IPS DF 6.9 (cell line): ENCODE data around the gene SGPP2.

Experiments used
- DNase-seq: peaks from one replicate; pipeline ENCODE4 v3.0.0-alpha.2; 2013; ENCODE audit warnings: low read depth, low spot score
- H3K27ac ChIP-seq: one replicate; pipeline ENCODE4 v1.5.1; 2013; ENCODE audit warnings: low read length, control low read depth
- H3K27me3 ChIP-seq: 2 replicates; pipeline ENCODE4 v1.6.1; 2013; ENCODE audit warnings: mild to moderate bottlenecking, low read length; ENCODE audit not compliant: control insufficient read depth, insufficient read depth
- H3K36me3 ChIP-seq: 2 replicates; pipeline ENCODE4 v1.6.1; 2013; ENCODE audit warnings: low read length; ENCODE audit not compliant: control insufficient read depth, insufficient read depth
- H3K4me1 ChIP-seq: 2 replicates; pipeline ENCODE4 v1.6.1; 2013; ENCODE audit warnings: low read length; ENCODE audit not compliant: control insufficient read depth, insufficient read depth
- H3K4me3 ChIP-seq: 2 replicates; pipeline ENCODE4 v1.5.1; 2013; ENCODE audit warnings: mild to moderate bottlenecking, low read length
- H3K9me3 ChIP-seq: 2 replicates; pipeline ENCODE4 v1.6.1; 2013; ENCODE audit warnings: low read length, inconsistent platforms; ENCODE audit not compliant: control insufficient read depth, insufficient read depth
- WGBS: extraction: QIAGEN DNeasy Blood & Tissue Kit; methylation state at CpG from one replicate; pipeline ENCODE4 v1.1.7; 2013; ENCODE audit warnings: mixed read lengths, missing lambda C conversion rate; ENCODE audit not compliant: insufficient read length, insufficient coverage; 5-methylcytosine and 5-hydroxymethylcytosine counted together

SGPP2 gene, protein sequence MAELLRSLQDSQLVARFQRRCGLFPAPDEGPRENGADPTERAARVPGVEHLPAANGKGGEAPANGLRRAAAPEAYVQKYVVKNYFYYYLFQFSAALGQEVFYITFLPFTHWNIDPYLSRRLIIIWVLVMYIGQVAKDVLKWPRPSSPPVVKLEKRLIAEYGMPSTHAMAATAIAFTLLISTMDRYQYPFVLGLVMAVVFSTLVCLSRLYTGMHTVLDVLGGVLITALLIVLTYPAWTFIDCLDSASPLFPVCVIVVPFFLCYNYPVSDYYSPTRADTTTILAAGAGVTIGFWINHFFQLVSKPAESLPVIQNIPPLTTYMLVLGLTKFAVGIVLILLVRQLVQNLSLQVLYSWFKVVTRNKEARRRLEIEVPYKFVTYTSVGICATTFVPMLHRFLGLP

DNA sequence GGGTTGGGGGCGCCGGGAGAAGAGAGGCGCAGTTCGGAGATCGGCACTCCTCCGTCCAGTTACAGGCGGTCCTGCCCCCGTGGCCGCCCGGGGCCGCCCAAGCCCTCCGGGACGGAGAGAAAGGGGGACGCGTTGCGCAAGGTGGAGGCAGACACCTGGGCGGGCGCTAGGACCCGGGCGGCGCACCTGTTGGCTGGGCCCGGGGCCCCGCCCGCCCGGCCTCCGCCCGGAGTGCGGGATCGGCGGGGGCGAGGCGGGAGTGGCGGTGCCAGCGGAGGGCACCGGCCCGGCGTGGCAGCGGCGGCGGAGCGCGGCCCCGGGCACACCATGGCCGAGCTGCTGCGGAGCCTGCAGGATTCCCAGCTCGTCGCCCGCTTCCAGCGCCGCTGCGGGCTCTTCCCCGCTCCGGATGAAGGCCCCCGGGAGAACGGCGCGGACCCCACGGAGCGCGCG lies at the start of gene SGPP2:
TSS of gene SGPP2 (plus strand) at position 268 of the 453 bp plus-strand sequence. CDS start at position 328, 60 bp downstream.
- Histone ChIP-seq H3K9me3 (no peaks in the 10 kb centered on the region), H3K27ac (no peak within 1 kb of the TSS), H3K4me3 (peak within 1 kb of the TSS; percentile 65; the same call in 1 of the 2 replicates), H3K27me3 (peaks cover 67% of the 10 kb centered on the region), H3K36me3 (no peaks in the 10 kb centered on the region), H3K4me1 (0 out of 2 replicates have a peak, but pooled peaks cover 2% of the 10 kb centered on the region)
- DNase-seq, result no peak
- no CpG with 5 or more reads among the region's 61 CpGs for whole genome bisulfite sequencing

DNA sequence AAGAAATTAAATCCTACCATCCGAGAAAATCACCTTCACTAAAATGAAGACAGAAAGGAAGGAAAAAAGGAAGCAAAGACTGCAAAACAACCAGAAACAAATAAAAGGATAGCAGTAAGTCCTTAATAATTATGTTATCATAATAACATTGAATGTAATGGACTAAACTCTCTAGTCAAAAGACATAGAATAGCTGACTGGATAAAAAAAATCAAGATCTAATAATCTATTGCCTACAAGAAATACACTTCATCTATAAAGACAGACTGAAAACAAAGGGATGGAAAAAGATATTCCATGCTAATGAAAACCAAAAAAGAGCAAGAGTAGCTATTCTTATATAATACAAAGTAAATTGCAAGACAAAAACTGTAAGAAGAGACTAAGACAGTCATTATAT lies 48.5 kb upstream of the SGPP2 start:
- WGBS, result no CpG with 5 or more reads among the region's 1 CpG

DNA sequence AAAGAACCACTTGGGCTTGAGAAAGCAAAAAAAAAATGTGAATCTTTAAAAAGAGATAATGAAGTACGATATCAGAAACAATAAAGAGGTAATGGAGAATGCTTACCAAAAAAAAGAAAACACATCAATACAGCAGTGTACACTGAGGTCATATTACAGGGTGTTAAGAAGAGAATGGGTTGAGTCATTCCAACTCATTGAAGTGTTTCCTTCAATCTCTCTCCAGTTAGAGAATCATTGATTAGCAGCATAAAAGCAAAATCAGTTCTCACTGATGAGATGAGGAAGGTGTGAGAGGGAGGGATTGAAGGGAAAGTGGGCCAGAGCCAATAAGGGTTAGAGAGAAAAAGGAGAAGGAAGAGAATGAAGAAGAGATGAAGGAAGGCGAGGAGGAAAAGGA lies 43.9 kb upstream of the SGPP2 start:
- no peak overlapping the region for H3K27ac ChIP-seq
- H3K9me3 ChIP-seq, result no peaks in the 10 kb centered on the region
- H3K4me1 ChIP-seq, result no peaks in the 10 kb centered on the region
- no peaks in the 10 kb centered on the region for H3K27me3 ChIP-seq
- no peak for DNase-seq
- no peaks in the 10 kb centered on the region for H3K36me3 ChIP-seq
- 100% methylated on average over 1 of the region's 2 CpGs for WGBS
- H3K4me3 ChIP-seq, result no peak overlapping the region

More for the DNA sequence above, 48.5 kb upstream of the SGPP2 start:
- no peaks in the 10 kb centered on the region for H3K4me1 ChIP-seq
- H3K27ac ChIP-seq, result no peak overlapping the region
- no peaks in the 10 kb centered on the region for H3K27me3 ChIP-seq
- no peak for DNase-seq
- H3K4me3 ChIP-seq, result no peak overlapping the region
- H3K36me3 ChIP-seq, result no peaks in the 10 kb centered on the region
- no peaks in the 10 kb centered on the region for H3K9me3 ChIP-seq

DNA sequence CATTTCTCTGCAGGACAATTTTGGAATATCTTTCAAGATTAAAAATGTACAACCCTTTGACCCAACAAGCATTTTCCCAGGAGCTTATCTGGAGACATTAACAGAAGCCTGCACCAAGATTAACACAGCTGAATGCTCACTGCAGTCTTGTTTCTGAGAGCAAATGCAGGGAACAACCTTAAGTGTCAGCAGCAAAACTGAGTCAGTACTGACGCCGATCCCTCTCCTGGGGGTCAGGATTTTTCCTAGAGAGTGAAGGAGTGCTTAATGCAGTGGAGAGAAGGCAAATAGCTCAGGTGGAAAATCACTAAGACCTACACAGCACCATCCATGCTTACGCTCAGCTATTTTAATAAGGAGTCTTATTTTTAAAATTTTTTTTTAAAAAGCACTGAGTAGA lies 42.8 kb upstream of the SGPP2 start:
- no peaks in the 10 kb centered on the region for H3K4me1 ChIP-seq
- DNase-seq, result no peak
- WGBS, result no CpG with 5 or more reads among the region's 3 CpGs
- H3K36me3 ChIP-seq, result no peaks in the 10 kb centered on the region
- no peaks in the 10 kb centered on the region for H3K9me3 ChIP-seq
- H3K4me3 ChIP-seq, result no peak overlapping the region
- H3K27me3 ChIP-seq, result no peaks in the 10 kb centered on the region
- no peak overlapping the region for H3K27ac ChIP-seq

DNA sequence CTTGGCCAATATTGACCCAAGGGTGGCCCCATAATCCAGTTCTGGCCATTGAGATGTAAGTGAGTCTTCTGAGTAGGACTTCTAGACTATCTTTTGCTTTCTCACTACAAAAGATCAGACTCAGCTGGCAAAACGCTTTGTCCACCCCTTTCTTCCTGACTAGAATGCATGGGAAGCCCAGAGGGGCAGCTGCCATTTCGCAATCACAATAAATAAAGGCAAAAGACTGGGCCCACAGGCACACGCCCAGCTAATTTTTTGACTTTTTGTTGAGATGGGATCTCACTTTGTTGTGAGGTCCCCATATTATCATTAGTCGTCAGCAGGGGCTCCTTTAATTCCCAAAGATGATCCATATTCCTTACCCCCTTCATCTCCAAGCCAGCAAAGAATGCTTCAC lies 41.1 kb upstream of the SGPP2 start:
- H3K36me3 ChIP-seq, result no peaks in the 10 kb centered on the region
- no CpG with 5 or more reads among the region's 4 CpGs for WGBS
- no peaks in the 10 kb centered on the region for H3K27me3 ChIP-seq
- H3K4me1 ChIP-seq, result no peaks in the 10 kb centered on the region
- no peak overlapping the region for H3K27ac ChIP-seq
- H3K4me3 ChIP-seq, result no peak overlapping the region
- no peaks in the 10 kb centered on the region for H3K9me3 ChIP-seq
- DNase-seq, result no peak

DNA sequence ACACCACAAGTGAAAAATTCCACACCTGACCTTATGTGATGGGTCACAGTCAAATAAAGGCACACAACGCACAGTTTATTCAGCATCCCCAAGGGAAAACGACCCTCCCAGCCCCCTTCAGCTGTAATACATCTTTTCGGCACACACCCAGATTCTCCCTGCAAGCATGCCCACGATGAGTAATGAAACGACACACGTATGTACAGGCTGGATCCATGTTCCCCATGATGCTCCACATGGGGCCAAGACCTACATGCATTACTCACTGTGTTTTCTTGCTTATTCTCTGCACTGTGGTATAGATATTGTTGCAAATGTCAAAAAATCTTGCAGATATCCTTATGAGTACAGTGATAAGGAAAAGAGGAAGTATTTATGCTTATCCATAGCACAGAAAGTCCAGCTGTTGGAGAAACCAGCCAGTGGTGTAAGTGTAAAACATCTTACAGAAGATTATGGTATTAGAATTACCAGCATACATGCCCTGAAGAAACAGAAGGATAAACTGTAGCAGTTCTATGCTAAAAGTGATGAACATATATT lies 32.5 kb upstream of the SGPP2 start:
- WGBS, result no CpG with 5 or more reads among the region's 6 CpGs
- H3K4me3 ChIP-seq, result no peak overlapping the region
- H3K27me3 ChIP-seq, result no peaks in the 10 kb centered on the region
- H3K9me3 ChIP-seq, result no peaks in the 10 kb centered on the region
- H3K27ac ChIP-seq, result no peak overlapping the region
- H3K36me3 ChIP-seq, result no peaks in the 10 kb centered on the region
- no peak for DNase-seq
- no peaks in the 10 kb centered on the region; the same call in 1 of the 2 replicates for H3K4me1 ChIP-seq

DNA sequence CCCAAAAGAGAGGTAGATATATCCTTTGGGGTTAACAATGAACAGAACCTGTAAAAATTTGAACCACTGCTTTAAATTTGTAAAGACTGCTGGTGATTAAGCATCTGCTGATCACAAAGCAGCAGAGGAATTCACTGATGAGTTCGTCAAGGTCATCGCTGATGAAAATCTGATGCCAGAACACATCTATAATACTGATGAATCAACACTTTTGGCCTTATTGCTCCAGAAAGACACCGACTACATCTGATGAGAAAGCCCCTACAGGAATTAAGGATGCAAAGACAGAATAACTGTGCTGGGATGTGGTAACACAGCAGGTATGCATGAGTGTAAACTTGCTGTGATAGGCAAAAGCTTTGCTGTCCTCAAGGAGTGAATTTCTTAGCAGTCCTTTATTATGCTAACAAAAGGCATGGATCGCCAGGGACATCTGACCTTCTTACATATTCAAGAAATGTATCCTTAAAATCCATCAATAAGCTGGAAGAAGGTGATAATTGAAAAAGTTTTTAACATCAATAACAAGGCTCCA lies 30.5 kb upstream of the SGPP2 start:
- no peaks in the 10 kb centered on the region for H3K36me3 ChIP-seq
- H3K27me3 ChIP-seq, result no peaks in the 10 kb centered on the region
- H3K4me1 ChIP-seq, result no peaks in the 10 kb centered on the region; the same call in 1 of the 2 replicates
- no CpG with 5 or more reads among the region's 4 CpGs for WGBS
- no peaks in the 10 kb centered on the region for H3K9me3 ChIP-seq
- no peak overlapping the region for H3K27ac ChIP-seq
- no peak overlapping the region for H3K4me3 ChIP-seq
- no peak for DNase-seq

DNA sequence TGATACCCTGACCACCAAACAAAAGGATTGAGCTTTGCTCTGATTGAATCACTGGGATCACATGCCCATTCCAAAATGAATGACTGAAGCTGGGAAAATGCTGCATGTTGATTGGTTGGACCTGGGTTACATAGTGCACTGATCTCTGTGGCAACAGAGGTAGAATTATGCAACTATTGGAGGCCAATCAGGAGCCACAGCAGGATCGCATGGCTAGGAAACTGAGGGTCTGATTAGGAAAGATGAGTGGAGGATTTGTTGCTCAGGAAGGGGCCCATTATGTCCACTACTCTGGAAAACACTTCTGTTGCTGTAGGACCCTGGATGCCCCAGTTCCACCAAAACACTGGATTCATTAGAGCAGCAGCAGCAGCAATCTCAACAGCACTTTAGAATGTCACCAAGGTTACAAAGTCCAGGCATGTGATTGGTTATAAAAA lies 25.9 kb upstream of the SGPP2 start:
- Histone ChIP-seq H3K9me3 (no peaks in the 10 kb centered on the region), H3K27me3 (no peaks in the 10 kb centered on the region), H3K4me3 (no peak overlapping the region), H3K36me3 (no peaks in the 10 kb centered on the region), H3K4me1 (no peaks in the 10 kb centered on the region; the same call in 1 of the 2 replicates), H3K27ac (no peak overlapping the region)
- no CpG with 5 or more reads among the region's 1 CpG for WGBS
- DNase-seq, result no peak

DNA sequence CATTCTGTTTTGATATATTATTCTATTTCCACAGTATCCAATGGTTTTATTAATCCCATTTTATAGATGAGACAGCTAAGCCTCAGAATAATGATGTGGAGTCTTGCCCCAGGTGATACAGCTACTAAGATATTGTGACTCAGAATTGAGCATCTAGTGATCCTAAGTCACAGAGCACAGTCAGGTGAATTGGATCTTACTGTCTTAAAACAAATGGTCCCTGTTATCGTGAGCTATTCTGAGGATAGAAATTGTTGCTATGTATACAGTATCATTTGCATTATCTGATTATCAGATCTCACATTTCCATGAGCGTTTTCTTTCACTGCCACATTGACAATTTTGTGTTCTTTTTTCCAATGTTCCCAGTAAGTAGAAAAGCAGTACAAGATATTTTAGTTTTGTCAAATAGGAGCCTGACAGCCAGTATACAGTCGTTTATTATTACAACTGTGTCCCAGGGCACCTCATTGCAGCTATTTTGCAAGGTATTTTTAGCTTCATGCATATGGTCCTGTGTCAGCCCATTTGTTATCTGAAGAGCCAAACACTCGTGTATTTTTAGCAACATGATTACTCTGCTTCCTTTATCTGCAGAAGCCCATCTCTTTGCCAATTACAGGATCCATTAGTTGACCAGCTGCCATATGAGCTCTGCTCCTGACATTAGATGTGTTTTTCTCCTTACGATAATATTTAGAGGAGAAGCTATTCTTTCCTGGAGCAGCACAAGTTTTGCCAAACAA lies 25.1 kb upstream of the SGPP2 start:
- Histone ChIP-seq H3K27me3 (no peaks in the 10 kb centered on the region), H3K36me3 (no peaks in the 10 kb centered on the region), H3K4me3 (no peak overlapping the region), H3K9me3 (no peaks in the 10 kb centered on the region), H3K27ac (no peak overlapping the region), H3K4me1 (no peaks in the 10 kb centered on the region)
- DNase-seq, result no peak
- WGBS, result no CpG with 5 or more reads among the region's 5 CpGs

DNA sequence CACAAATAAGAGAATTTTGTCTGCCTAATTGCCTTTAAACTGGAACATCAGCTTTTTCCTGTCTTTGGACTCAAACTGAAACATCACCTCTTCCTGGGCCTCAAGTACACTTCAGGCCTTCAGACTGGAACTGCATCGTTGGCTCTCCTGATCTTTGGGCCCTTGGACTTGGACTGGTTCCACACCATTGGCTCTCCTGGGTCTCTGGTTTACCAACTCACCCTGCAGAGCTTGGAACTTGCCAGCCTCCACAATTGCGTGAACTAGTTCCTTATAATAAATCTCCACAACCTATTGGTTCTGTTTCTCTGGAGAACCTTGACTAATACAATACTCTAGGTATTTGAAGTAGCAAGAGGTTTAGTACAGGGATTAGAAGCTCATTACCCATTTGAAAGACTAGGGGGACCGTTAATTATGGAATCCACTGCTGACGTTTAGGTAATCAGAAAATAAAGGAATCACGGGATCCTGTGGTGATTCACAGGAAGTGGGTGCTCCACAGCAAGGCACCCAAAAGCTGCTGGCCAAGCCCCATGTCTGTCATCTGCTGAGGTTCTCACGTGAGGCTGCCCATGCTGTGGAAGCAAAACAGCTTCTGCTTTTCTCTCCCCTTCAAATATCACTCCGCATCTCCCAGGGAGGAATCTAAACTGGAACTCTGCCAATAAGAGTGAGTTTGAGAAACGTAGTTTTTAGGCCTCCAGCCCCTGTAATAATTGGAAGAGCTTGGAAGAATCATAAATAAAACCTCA lies 20.0 kb upstream of the SGPP2 start:
- no peak overlapping the region for H3K4me3 ChIP-seq
- no peak overlapping the region for H3K27ac ChIP-seq
- DNase-seq, result no peak
- H3K27me3 ChIP-seq, result no peaks in the 10 kb centered on the region
- no peaks in the 10 kb centered on the region for H3K9me3 ChIP-seq
- no CpG with 5 or more reads among the region's 8 CpGs for WGBS
- H3K36me3 ChIP-seq, result no peaks in the 10 kb centered on the region
- H3K4me1 ChIP-seq, result no peaks in the 10 kb centered on the region
